Esophagus squamous epithelium (tissue), 4 donors: ENCODE data around the gene PLSCR3.

ENCODE experiments used
- POLR2A ChIP-seq, 4 donors: fragments of 450-650 bp; IDR thresholded peaks; one replicate each; pipeline ENCODE4 v1.6.1; 2017; ENCODE audit warnings: antibody characterized with exemption in 4 of 4, mild to moderate bottlenecking in 4 of 4, moderate library complexity in 3 of 4
- TF ChIP-seq, protein P1 (sequence below), 6 experiments: fragments of 450-650 bp in 4 of 6; fragments of 200-600 bp in 2 of 6; sonication (generic) in 2 of 6; IDR thresholded peaks; one replicate each; pipeline ENCODE4 v1.5.1; 2016 to 2019; ENCODE audit warnings: antibody characterized with exemption in 6 of 6, mild to moderate bottlenecking in 4 of 6, moderate library complexity in 4 of 6

DNA sequence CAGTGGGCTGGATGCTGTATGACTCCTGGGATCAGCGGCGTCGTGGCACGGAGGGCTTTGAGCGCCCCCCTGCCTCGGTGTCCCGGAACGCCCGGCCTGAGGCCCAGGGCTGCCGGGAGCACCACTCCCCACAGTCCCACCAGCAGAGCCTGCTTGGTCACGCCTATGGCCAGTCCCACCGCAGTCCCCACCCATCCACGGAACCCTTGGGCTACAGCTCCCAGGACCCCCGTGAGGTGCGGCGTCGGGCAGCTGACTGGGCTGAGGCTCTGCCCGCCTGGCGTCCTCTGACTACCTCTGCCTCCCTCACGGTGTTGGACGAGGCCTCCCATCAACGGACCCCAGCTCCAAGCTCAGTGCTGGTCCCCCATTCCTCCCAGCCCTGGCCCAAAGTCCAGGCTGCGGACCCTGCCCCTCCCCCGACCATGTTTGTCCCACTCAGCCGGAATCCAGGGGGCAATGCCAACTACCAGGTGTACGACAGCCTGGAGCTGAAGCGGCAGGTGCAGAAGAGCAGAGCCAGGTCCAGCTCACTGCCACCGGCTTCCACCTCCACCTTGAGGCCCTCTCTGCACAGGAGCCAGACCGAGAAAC, 32.7 kb upstream of the PLSCR3 start:
- TF ChIP-seq, protein P1, sequence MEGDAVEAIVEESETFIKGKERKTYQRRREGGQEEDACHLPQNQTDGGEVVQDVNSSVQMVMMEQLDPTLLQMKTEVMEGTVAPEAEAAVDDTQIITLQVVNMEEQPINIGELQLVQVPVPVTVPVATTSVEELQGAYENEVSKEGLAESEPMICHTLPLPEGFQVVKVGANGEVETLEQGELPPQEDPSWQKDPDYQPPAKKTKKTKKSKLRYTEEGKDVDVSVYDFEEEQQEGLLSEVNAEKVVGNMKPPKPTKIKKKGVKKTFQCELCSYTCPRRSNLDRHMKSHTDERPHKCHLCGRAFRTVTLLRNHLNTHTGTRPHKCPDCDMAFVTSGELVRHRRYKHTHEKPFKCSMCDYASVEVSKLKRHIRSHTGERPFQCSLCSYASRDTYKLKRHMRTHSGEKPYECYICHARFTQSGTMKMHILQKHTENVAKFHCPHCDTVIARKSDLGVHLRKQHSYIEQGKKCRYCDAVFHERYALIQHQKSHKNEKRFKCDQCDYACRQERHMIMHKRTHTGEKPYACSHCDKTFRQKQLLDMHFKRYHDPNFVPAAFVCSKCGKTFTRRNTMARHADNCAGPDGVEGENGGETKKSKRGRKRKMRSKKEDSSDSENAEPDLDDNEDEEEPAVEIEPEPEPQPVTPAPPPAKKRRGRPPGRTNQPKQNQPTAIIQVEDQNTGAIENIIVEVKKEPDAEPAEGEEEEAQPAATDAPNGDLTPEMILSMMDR (IDR thresholded peaks at IDR 0.05) = no peak
- TF ChIP-seq POLR2A (IDR thresholded peaks at IDR 0.05) = no peak
